Loucy (cell line): ENCODE measurements around the gene RPL36AL.
A peak's percentile ranks its signal among the peaks of the same experiment; 100 is the strongest.

Experiments
- H2AFZ ChIP-seq: fragments of 200-600 bp; sonication (generic); 2 replicates; pipeline ENCODE4 v1.6.0; 2016; ENCODE audit warnings: antibody characterized with exemption, mild to moderate bottlenecking, low read length, moderate library complexity
- H3F3A ChIP-seq: fragments of 200-600 bp; 2 replicates; pipeline ENCODE4 v1.6.0; 2016; ENCODE audit warnings: antibody characterized with exemption, low read depth, mild to moderate bottlenecking
- H3K27me3 ChIP-seq: fragments of 200-600 bp; sonication (generic); 2 replicates; pipeline ENCODE4 v1.6.1; 2014; ENCODE audit warnings: low read length, mild to moderate bottlenecking; ENCODE audit not compliant: insufficient read depth, poor library complexity, severe bottlenecking
- H3K36me3 ChIP-seq: fragments of 200-600 bp; sonication (generic); 2 replicates; pipeline ENCODE4 v1.6.1; 2016; ENCODE audit warnings: low read length; ENCODE audit not compliant: insufficient read depth
- H3K4me1 ChIP-seq: fragments of 200-600 bp; sonication (generic); 2 replicates; pipeline ENCODE4 v1.5.1; 2014; ENCODE audit warnings: low read length, mild to moderate bottlenecking; ENCODE audit not compliant: insufficient read depth, poor library complexity, severe bottlenecking
- H3K4me2 ChIP-seq: fragments of 200-600 bp; sonication (generic); 2 replicates; pipeline ENCODE4 v1.6.0; 2014; ENCODE audit warnings: antibody characterized with exemption, low read length, low read depth, mild to moderate bottlenecking; ENCODE audit not compliant: poor library complexity, severe bottlenecking
- H3K4me3 ChIP-seq: fragments of 200-600 bp; sonication (generic); 2 replicates; pipeline ENCODE4 v1.5.1; 2014; ENCODE audit warnings: low read length, mild to moderate bottlenecking, mixed read lengths; ENCODE audit not compliant: poor library complexity, severe bottlenecking
- H3K79me2 ChIP-seq: fragments of 200-600 bp; sonication (generic); 2 replicates; pipeline ENCODE4 v1.6.1; 2014; ENCODE audit warnings: low read length; ENCODE audit not compliant: insufficient read depth
- H3K9ac ChIP-seq: fragments of 200-600 bp; sonication (generic); 2 replicates; pipeline ENCODE4 v1.6.0; 2014; ENCODE audit warnings: mild to moderate bottlenecking, low read depth, low read length, moderate library complexity; ENCODE audit not compliant: poor library complexity, severe bottlenecking
- H3K9me2 ChIP-seq: fragments of 200-600 bp; sonication (generic); replicated peaks from 2 replicates; pipeline ENCODE4 v1.6.1; 2016; ENCODE audit warnings: low read depth, low read length, mixed read lengths
- H3K9me3 ChIP-seq: fragments of 200-600 bp; sonication (generic); 2 replicates; pipeline ENCODE4 v1.6.1; 2014; ENCODE audit warnings: mild to moderate bottlenecking, antibody characterized with exemption, low read length, low read depth; ENCODE audit not compliant: insufficient read depth
- H4K20me1 ChIP-seq: fragments of 200-600 bp; sonication (generic); 2 replicates; pipeline ENCODE4 v1.6.0; 2014; ENCODE audit warnings: antibody characterized with exemption, low read length, mild to moderate bottlenecking; ENCODE audit not compliant: insufficient read depth, poor library complexity, severe bottlenecking
- CTCF ChIP-seq: fragments of 200-600 bp; sonication (generic); conservative IDR thresholded peaks from 2 replicates; pipeline ENCODE4 v1.5.1; 2014; ENCODE audit warnings: mild to moderate bottlenecking, antibody characterized with exemption, low read length
- EZH2phosphoT487 ChIP-seq: fragments of 200-600 bp; IDR thresholded peaks from 2 replicates; pipeline ENCODE4 v1.6.1; 2018; ENCODE audit warnings: antibody characterized with exemption, mild to moderate bottlenecking, moderate library complexity, borderline replicate concordance

RPL36AL gene

GRCh38 chr14:49614196-49614595 lies 6.2 kb downstream of the RPL36AL start:
- peaks cover 75% of the 10 kb centered on the region for H3K79me2 ChIP-seq
- no peak overlapping the region for H3K4me3 ChIP-seq
- peaks cover 28% of the 10 kb centered on the region; the same call in 1 of the 2 replicates for H3K36me3 ChIP-seq
- H3K9me3 ChIP-seq = no peaks in the 10 kb centered on the region
- H3K9ac ChIP-seq = no peak overlapping the region
- H3K9me2 ChIP-seq = no peaks in the 10 kb centered on the region
- TF ChIP-seq EZH2phosphoT487 = no peak
- TF ChIP-seq CTCF = no peak
- peaks cover 12% of the 10 kb centered on the region; the same call in 1 of the 2 replicates for H3F3A ChIP-seq
- peaks cover 32% of the 10 kb centered on the region for H4K20me1 ChIP-seq
- H3K4me1 ChIP-seq = peaks cover 16% of the 10 kb centered on the region
- H3K27me3 ChIP-seq = no peaks in the 10 kb centered on the region
- no peak overlapping the region for H2AFZ ChIP-seq
- H3K4me2 ChIP-seq = no peak overlapping the region

GRCh38 chr14:49612671-49613070 lies 7.8 kb downstream of the RPL36AL start:
- H3F3A ChIP-seq = peaks cover 12% of the 10 kb centered on the region; the same call in 1 of the 2 replicates
- H2AFZ ChIP-seq = no peak overlapping the region
- H3K36me3 ChIP-seq = peaks cover 24% of the 10 kb centered on the region
- H3K27me3 ChIP-seq = no peaks in the 10 kb centered on the region
- H3K79me2 ChIP-seq = peaks cover 73% of the 10 kb centered on the region
- TF ChIP-seq CTCF (no peak), EZH2phosphoT487 (no peak)
- H3K4me3 ChIP-seq = no peak overlapping the region
- peaks cover 9% of the 10 kb centered on the region for H3K4me1 ChIP-seq
- peak overlapping the region; percentile 20 for H3K9ac ChIP-seq
- H3K9me2 ChIP-seq = no peaks in the 10 kb centered on the region
- no peaks in the 10 kb centered on the region for H3K9me3 ChIP-seq
- H3K4me2 ChIP-seq = peak overlapping the region; percentile 32
- peaks cover 23% of the 10 kb centered on the region for H4K20me1 ChIP-seq

- no peaks in the 10 kb centered on the region for H3K27me3 ChIP-seq
- peaks cover 73% of the 10 kb centered on the region for H3K79me2 ChIP-seq
- no peaks in the 10 kb centered on the region for H3K9me2 ChIP-seq
- peaks cover 12% of the 10 kb centered on the region; the same call in 1 of the 2 replicates for H3F3A ChIP-seq
- H3K9ac ChIP-seq = peak overlapping the region; percentile 20
- no peaks in the 10 kb centered on the region for H3K9me3 ChIP-seq
- H3K4me2 ChIP-seq = peak overlapping the region; percentile 32
- H3K36me3 ChIP-seq = peaks cover 25% of the 10 kb centered on the region
- no peak overlapping the region for H2AFZ ChIP-seq
- H4K20me1 ChIP-seq = peaks cover 24% of the 10 kb centered on the region
- H3K4me3 ChIP-seq = no peak overlapping the region
- peaks cover 9% of the 10 kb centered on the region for H3K4me1 ChIP-seq
- TF ChIP-seq CTCF (no peak), EZH2phosphoT487 (no peak)
Measured at GRCh38 chr14:49612251-49612650, 8.2 kb downstream of the RPL36AL start.
